Fibroblast of mammary gland (primary cell): ENCODE data around the gene TBX15.
A peak's percentile ranks its signal among the peaks of the same experiment; 100 is the strongest.

Experiments
- DNase-seq: peaks from one replicate; pipeline ENCODE4 v3.0.0-alpha.2; 2010; ENCODE audit warnings: low read depth
- H3K4me3 ChIP-seq: 2 replicates; pipeline ENCODE4 v1.5.1; 2011; ENCODE audit warnings: low read depth, mild to moderate bottlenecking, low read length, moderate library complexity; ENCODE audit not compliant: control insufficient read depth
- CTCF ChIP-seq: conservative IDR thresholded peaks from 2 replicates; pipeline ENCODE4 v1.5.1; 2011; ENCODE audit warnings: low read depth, low read length, inconsistent platforms; ENCODE audit not compliant: control insufficient read depth, insufficient read depth

TBX15 gene

GRCh38 chr1:118945489-118945888, 42.7 kb downstream of the TBX15 start:
- peak; percentile 78 for DNase-seq
- TF ChIP-seq CTCF, result no peak
- no peak overlapping the region for H3K4me3 ChIP-seq

- no peak overlapping the region for H3K4me3 ChIP-seq
- DNase-seq, result no peak
- no peak for TF ChIP-seq CTCF
These were observed 43.6 kb downstream of the TBX15 start for GRCh38 chr1:118944546-118944945.

- DNase-seq, result peak; percentile 86
- no peak for TF ChIP-seq CTCF
- H3K4me3 ChIP-seq, result no peak overlapping the region
These were observed 44.0 kb downstream of the TBX15 start for GRCh38 chr1:118944133-118944532.

GRCh38 chr1:118940957-118941356, 47.2 kb downstream of the TBX15 start:
- TF ChIP-seq CTCF, result no peak
- DNase-seq, result no peak
- H3K4me3 ChIP-seq, result no peak overlapping the region

GRCh38 chr1:118937413-118938072, 50.6 kb downstream of the TBX15 start:
- no peak for DNase-seq
- TF ChIP-seq CTCF, result no peak
- no peak overlapping the region for H3K4me3 ChIP-seq

- TF ChIP-seq CTCF, result no peak
- no peak for DNase-seq
These were observed 53.4 kb downstream of the TBX15 start for GRCh38 chr1:118934706-118935105.

More at GRCh38 chr1:118934706-118935105, 53.4 kb downstream of the TBX15 start:
- no peak overlapping the region for H3K4me3 ChIP-seq
